ENCODE data around the gene OR2T11. TPM values are rescaled to one million over a fixed set of nuclear protein-coding genes. Genes with fewer than 3 reads are reported as not detected.

The OR2T11 gene
- total and polyA plus RNA-seq, 2 donors (not counting 3 experiments of a cell fraction or from before 2014, with no cell fraction given) = not detected

DNA sequence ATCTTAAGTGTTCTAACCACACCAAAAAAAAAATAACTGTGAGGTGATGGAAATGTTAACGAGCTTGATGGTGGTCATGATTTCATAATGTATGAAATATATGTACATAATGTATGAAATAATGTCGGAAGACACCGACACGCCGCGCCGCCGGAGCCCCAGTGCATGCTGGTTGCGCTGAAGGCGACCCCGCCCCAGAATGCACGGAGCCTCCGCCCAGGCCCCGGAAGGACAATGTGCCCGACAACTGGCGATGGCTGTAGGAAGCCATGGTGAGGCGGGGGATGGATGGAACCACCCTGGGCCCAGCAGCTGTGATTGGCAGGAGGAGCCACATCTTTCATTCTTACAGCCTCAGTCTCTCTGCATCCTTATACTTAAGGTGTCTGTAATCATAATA, 44.8 kb downstream of the OR2T11 start:
- FAIRE-seq = no peak
- Histone ChIP-seq H3K4me3 (replicated peaks in 1 of 3; ENCODE audit: insufficient read depth in 1 of 3, low read depth in 1 of 3, low read length in 3 of 3) (no peak overlapping the region), H3K79me2 (ENCODE audit: control insufficient read depth, insufficient read depth, low read length) (no peaks in the 10 kb centered on the region), H3K36me3 (ENCODE audit: control insufficient read depth in 2 of 2, extremely low read depth in 1 of 2, insufficient read depth in 2 of 2, low read length in 2 of 2) (no peaks in the 10 kb centered on the region), H3K9me1 (replicated peaks; ENCODE audit: control insufficient read depth, extremely low read depth, insufficient read depth, low read length) (no peaks in the 10 kb centered on the region), H3K4me1 (ENCODE audit: control insufficient read depth, extremely low read depth, insufficient read depth, low read length) (no peaks in the 10 kb centered on the region), H4K20me1 (replicated peaks; ENCODE audit: control insufficient read depth, extremely low read depth, insufficient read depth, low read length) (no peaks in the 10 kb centered on the region), H3K9ac (replicated peaks; ENCODE audit: extremely low read depth, insufficient read depth, low read length) (no peak overlapping the region), H2AFZ (ENCODE audit: low read depth, low read length) (no peak overlapping the region), H3K27me3 (ENCODE audit: control insufficient read depth in 2 of 2, insufficient read depth in 2 of 2, low read length in 2 of 2) (no peaks in the 10 kb centered on the region), H3K9me3 (replicated peaks; ENCODE audit: control insufficient read depth, insufficient read depth, low read length) (no peaks in the 10 kb centered on the region), H3K27ac (ENCODE audit: insufficient read depth, low read depth, low read length) (no peak overlapping the region), H3K4me2 (ENCODE audit: insufficient read depth, low read length) (no peak overlapping the region)
- ChIA-PET CTCF (no interaction called here), POLR2A (no interaction called here)
- TF ChIP-seq GATA2 (IDR thresholded peaks at IDR 0.05; ENCODE audit: insufficient read depth, insufficient read length, low read depth, low read length) = no peak
- TF ChIP-seq FOS (IDR thresholded peaks at IDR 0.05; ENCODE audit: borderline replicate concordance, insufficient read depth, low read length) = no peak
- no peak for TF ChIP-seq JUN (IDR thresholded peaks at IDR 0.05; ENCODE audit: borderline replicate concordance, insufficient read depth, insufficient read length, low read depth)
- TF ChIP-seq EZH2 (IDR thresholded peaks at IDR 0.05; ENCODE audit: borderline replicate concordance, low read depth, low read length, severe bottlenecking) = no peak
- TF ChIP-seq POLR2A (IDR thresholded peaks at IDR 0.05; ENCODE audit: low read depth, low read length) = no peak
- no peak for TF ChIP-seq MYC (IDR thresholded peaks at IDR 0.05; ENCODE audit: low read depth, low read length)
- TF ChIP-seq, protein P1, sequence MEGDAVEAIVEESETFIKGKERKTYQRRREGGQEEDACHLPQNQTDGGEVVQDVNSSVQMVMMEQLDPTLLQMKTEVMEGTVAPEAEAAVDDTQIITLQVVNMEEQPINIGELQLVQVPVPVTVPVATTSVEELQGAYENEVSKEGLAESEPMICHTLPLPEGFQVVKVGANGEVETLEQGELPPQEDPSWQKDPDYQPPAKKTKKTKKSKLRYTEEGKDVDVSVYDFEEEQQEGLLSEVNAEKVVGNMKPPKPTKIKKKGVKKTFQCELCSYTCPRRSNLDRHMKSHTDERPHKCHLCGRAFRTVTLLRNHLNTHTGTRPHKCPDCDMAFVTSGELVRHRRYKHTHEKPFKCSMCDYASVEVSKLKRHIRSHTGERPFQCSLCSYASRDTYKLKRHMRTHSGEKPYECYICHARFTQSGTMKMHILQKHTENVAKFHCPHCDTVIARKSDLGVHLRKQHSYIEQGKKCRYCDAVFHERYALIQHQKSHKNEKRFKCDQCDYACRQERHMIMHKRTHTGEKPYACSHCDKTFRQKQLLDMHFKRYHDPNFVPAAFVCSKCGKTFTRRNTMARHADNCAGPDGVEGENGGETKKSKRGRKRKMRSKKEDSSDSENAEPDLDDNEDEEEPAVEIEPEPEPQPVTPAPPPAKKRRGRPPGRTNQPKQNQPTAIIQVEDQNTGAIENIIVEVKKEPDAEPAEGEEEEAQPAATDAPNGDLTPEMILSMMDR (IDR thresholded peaks at IDR 0.05; ENCODE audit: extremely low read depth in 1 of 2, insufficient read depth in 1 of 2, low read depth in 1 of 2, low read length in 2 of 2) = no peak
- TF ChIP-seq POLR2AphosphoS5 (IDR thresholded peaks at IDR 0.05; ENCODE audit: insufficient read depth, low read depth, low read length) = no peak
- dilution Hi-C loops (cut with MboI; ENCODE audit: extremely low pct_ligation_motif_present, low sequenced_read_pairs) (no loop called here), intact Hi-C loops (cut with micrococcal nuclease) (no loop called here)
- no TSS peak for BruUV-seq (replicated peaks)
- DNase-seq (ENCODE audit: low read depth, low spot score) = no peak

All from endothelial cell of umbilical vein (primary cell).